Measurements from ENCODE around the gene NPY5R. TPM values are rescaled to one million over a fixed set of nuclear protein-coding genes. Genes with fewer than 3 reads are reported as not detected.

The NPY5R gene
- total and polyA plus RNA-seq, 9 donors = 0.13 to 0.53 (median 0.31) TPM

Other genes starting within 250 kb of the NPY5R start
- 8.7 TPM for gene NAF1, start 177.0 kb upstream of the NPY5R start, total RNA-seq
- 10 to 100 TPM; 14.7 to 23.4 (median 17.5) TPM for gene NAF1, start 177.0 kb upstream of the NPY5R start, polyA plus RNA-seq (ENCODE audit: insufficient read depth in 1 of 8, insufficient read length in 8 of 8, low replicate concordance in 1 of 8)
- gene NPY1R, start 11.3 kb upstream of the NPY5R start, total RNA-seq = 6.8 TPM
- 10 to 100 TPM in 3 of 8 donors, 1 to 10 TPM in 5; 3.0 to 19.8 (median 7.0) TPM for gene NPY1R, start 11.3 kb upstream of the NPY5R start, polyA plus RNA-seq (ENCODE audit: insufficient read depth in 1 of 8, insufficient read length in 8 of 8, low replicate concordance in 1 of 8)
- gene TKTL2, start 129.9 kb downstream of the NPY5R start, total RNA-seq = not detected
- not detected for gene TKTL2, start 129.9 kb downstream of the NPY5R start, polyA plus RNA-seq (ENCODE audit: insufficient read depth in 1 of 8, insufficient read length in 8 of 8, low replicate concordance in 1 of 8)
- 29.6 TPM for gene TMA16, start 150.8 kb downstream of the NPY5R start, total RNA-seq
- gene TMA16, start 150.8 kb downstream of the NPY5R start, polyA plus RNA-seq (ENCODE audit: insufficient read depth in 1 of 8, insufficient read length in 8 of 8, low replicate concordance in 1 of 8) = 10 to 100 TPM; 16.2 to 32.7 (median 25.8) TPM